Liver (tissue), 9 donors: ENCODE results near the gene CDH20. TPM values are rescaled to one million over a fixed set of nuclear protein-coding genes. Genes with fewer than 3 reads are reported as not detected.

Experiments used
- DNase-seq: peaks from one replicate; pipeline ENCODE4 v3.0.0-alpha.2; 2017; ENCODE audit warnings: low spot score
- H3K27ac ChIP-seq, 2 donors: one replicate each; pipeline ENCODE4 v1.7.0; 2013; ENCODE audit warnings: inconsistent platforms in 2 of 2, low read length in 2 of 2, control low read depth in 1 of 2, low read depth in 1 of 2, mild to moderate bottlenecking in 1 of 2
- H3K27me3 ChIP-seq, 4 donors: one replicate each; pipeline versions ENCODE4 v1.6.1 to v1.7.0; 2013; ENCODE audit warnings: low read length in 3 of 4, inconsistent platforms in 1 of 4, mild to moderate bottlenecking in 1 of 4, moderate library complexity in 1 of 4; ENCODE audit not compliant: control insufficient read depth in 4 of 4, insufficient read depth in 4 of 4
- H3K36me3 ChIP-seq, 4 donors: one replicate each; pipeline versions ENCODE4 v1.6.1 to v1.7.0; 2013; ENCODE audit warnings: low read length in 3 of 4, mild to moderate bottlenecking in 3 of 4, low read depth in 1 of 4, moderate library complexity in 1 of 4; ENCODE audit not compliant: control insufficient read depth in 4 of 4, insufficient read depth in 3 of 4
- H3K4me1 ChIP-seq, 4 donors: one replicate each; pipeline versions ENCODE4 v1.6.1 to v1.7.0; 2013; ENCODE audit warnings: low read length in 3 of 4, mild to moderate bottlenecking in 3 of 4, moderate library complexity in 1 of 4; ENCODE audit not compliant: control insufficient read depth in 4 of 4, insufficient read depth in 4 of 4
- H3K4me3 ChIP-seq, 3 donors: one replicate each; pipeline versions ENCODE4 v1.6.1 to v1.7.0; 2013; ENCODE audit warnings: low read length in 3 of 3, control low read depth in 1 of 3, low read depth in 1 of 3, mild to moderate bottlenecking in 1 of 3
- H3K9ac ChIP-seq, 2 donors: one replicate each; pipeline ENCODE4 v1.7.0; 2013; ENCODE audit warnings: low read length in 2 of 2, mild to moderate bottlenecking in 2 of 2, moderate library complexity in 2 of 2, control low read depth in 1 of 2, low read depth in 1 of 2
- H3K9me3 ChIP-seq, 4 donors: one replicate each; pipeline versions ENCODE4 v1.6.1 to v1.7.0; 2013; ENCODE audit warnings: low read length in 3 of 4; ENCODE audit not compliant: control insufficient read depth in 4 of 4
- EGR1 ChIP-seq, 2 donors: IDR thresholded peaks; 2 replicates each; pipeline ENCODE4 v1.6.1; 2016 to 2018; ENCODE audit warnings: antibody characterized with exemption in 2 of 2, low read depth in 2 of 2
- FOXA1 ChIP-seq: IDR thresholded peaks from 2 replicates; pipeline ENCODE4 v1.6.1; 2016; ENCODE audit warnings: antibody characterized with exemption
- FOXA2 ChIP-seq: IDR thresholded peaks from 2 replicates; pipeline ENCODE4 v1.6.1; 2016; ENCODE audit warnings: antibody characterized with exemption
- GABPA ChIP-seq, 2 donors: IDR thresholded peaks in 1 of 2; conservative IDR thresholded peaks in 1 of 2; 2 replicates each; pipeline ENCODE4 v1.6.1; 2016; ENCODE audit warnings: antibody characterized with exemption in 2 of 2, mild to moderate bottlenecking in 1 of 2, moderate library complexity in 1 of 2
- HNF4A ChIP-seq, 2 donors: conservative IDR thresholded peaks; 2 replicates each; pipeline ENCODE4 v1.6.1; 2016; ENCODE audit warnings: antibody characterized with exemption in 2 of 2, mild to moderate bottlenecking in 2 of 2
- HNF4G ChIP-seq: IDR thresholded peaks from 2 replicates; pipeline ENCODE4 v1.6.1; 2016; ENCODE audit warnings: antibody characterized with exemption
- JUND ChIP-seq, 2 donors: IDR thresholded peaks; 2 replicates each; pipeline ENCODE4 v1.6.1; 2016; ENCODE audit warnings: antibody characterized with exemption in 2 of 2
- NR2F2 ChIP-seq: IDR thresholded peaks from 2 replicates; pipeline ENCODE4 v1.6.1; 2016; ENCODE audit warnings: antibody characterized with exemption
- RAD21 ChIP-seq, 2 donors: IDR thresholded peaks; 2 replicates each; pipeline ENCODE4 v1.6.1; 2016; ENCODE audit warnings: antibody characterized with exemption in 2 of 2, mild to moderate bottlenecking in 2 of 2
- RXRA ChIP-seq, 2 donors: IDR thresholded peaks; 2 replicates each; pipeline ENCODE4 v1.6.1; 2017 to 2018; ENCODE audit warnings: antibody characterized with exemption in 2 of 2, mild to moderate bottlenecking in 1 of 2
- SP1 ChIP-seq: IDR thresholded peaks from 2 replicates; pipeline ENCODE4 v1.6.1; 2018; ENCODE audit warnings: antibody characterized with exemption, mild to moderate bottlenecking
- TAF1 ChIP-seq: conservative IDR thresholded peaks from 2 replicates; pipeline ENCODE4 v1.6.1; 2016; ENCODE audit warnings: antibody characterized with exemption, mild to moderate bottlenecking
- YY1 ChIP-seq: IDR thresholded peaks from 2 replicates; pipeline ENCODE4 v1.6.1; 2016; ENCODE audit warnings: antibody characterized with exemption, mild to moderate bottlenecking
- WGBS: extraction: QIAGEN DNeasy Blood & Tissue Kit; methylation state at CpG from one replicate; pipeline ENCODE4 v1.1.7; 2013; 5-methylcytosine and 5-hydroxymethylcytosine counted together
- polyA plus RNA-seq, 2 donors: library from polyadenylated mRNA; stranded (reverse) in 1 of 2; unstranded in 1 of 2; fragments of 200-250 nt in 1 of 2; fragments of >200 nt in 1 of 2; fragmentation: Nextera tagmentation in 1 of 2; extraction: Ambion mirVana in 1 of 2; gene quantifications; one replicate each; pipeline versions ENCODE4 v1.2.1 to v1.2.3, GENCODE V29; 2013 to 2015
- total RNA-seq, 2 donors: library from RNA; depleted of rRNA; stranded (reverse); fragments of >200 nt; gene quantifications; one replicate each; pipeline ENCODE4 v1.2.3, GENCODE V29; 2014
- TF ChIP-seq, protein P1 (sequence below): IDR thresholded peaks from 2 replicates; pipeline ENCODE4 v1.6.1; 2016; ENCODE audit warnings: antibody characterized with exemption
- TF ChIP-seq, protein P2 (sequence below): IDR thresholded peaks from 2 replicates; pipeline ENCODE4 v1.6.1; 2016; ENCODE audit warnings: antibody characterized with exemption, mild to moderate bottlenecking
- TF ChIP-seq, protein P3 (sequence below): IDR thresholded peaks from 2 replicates; pipeline ENCODE4 v1.6.1; 2016; ENCODE audit warnings: antibody characterized with exemption
- TF ChIP-seq, protein P4 (sequence below): IDR thresholded peaks from 2 replicates; pipeline ENCODE4 v1.6.1; 2016; ENCODE audit warnings: antibody characterized with exemption
- TF ChIP-seq, protein P5 (sequence below): fragments of 150-350 bp; IDR thresholded peaks from 2 replicates; pipeline ENCODE4 v1.5.1; 2017; ENCODE audit warnings: improper control_type of control experiment, low read depth, low read length; ENCODE audit not compliant: missing input control
- donor health status: healthy.
- donor health status: healthy.
- donor health status: healthy.
- donor health status: healthy.
- donor health status: healthy.

CDH20 gene
- total and polyA plus RNA-seq, 4 donors = 0.08 to 0.11 (median 0.09) TPM; not detected in 1

DNA sequence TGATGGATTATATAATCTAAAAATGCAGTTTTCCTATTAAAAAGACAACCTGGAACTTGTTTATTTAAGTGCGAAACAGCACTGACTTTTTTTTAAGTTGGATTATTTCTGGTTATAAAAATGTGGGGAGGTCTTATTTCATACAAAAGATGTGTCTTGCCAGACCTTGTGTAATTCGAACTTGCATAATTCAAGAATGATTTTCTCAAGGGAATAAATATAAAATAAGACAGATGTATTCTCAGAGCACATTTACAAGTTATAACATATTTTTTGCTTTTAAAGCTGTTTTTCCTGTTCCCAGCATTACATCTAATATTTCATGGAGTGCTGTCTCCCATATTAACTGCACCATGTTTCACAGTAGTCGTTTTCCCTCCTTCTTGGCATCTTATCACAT is 263.1 kb downstream of the CDH20 start:
- Histone ChIP-seq H3K4me1 (no peaks in the 10 kb centered on the region), H3K9ac (no peak overlapping the region), H3K27me3 (no peaks in the 10 kb centered on the region), H3K36me3 (no peaks in the 10 kb centered on the region), H3K4me3 (no peak overlapping the region), H3K27ac (no peak overlapping the region), H3K9me3 (no peaks in the 10 kb centered on the region)
- no peak for DNase-seq
- no peak for TF ChIP-seq SP1
- TF ChIP-seq RAD21 (IDR thresholded peaks at IDR 0.05) = no peak
- TF ChIP-seq YY1 = no peak
- TF ChIP-seq, protein P1, sequence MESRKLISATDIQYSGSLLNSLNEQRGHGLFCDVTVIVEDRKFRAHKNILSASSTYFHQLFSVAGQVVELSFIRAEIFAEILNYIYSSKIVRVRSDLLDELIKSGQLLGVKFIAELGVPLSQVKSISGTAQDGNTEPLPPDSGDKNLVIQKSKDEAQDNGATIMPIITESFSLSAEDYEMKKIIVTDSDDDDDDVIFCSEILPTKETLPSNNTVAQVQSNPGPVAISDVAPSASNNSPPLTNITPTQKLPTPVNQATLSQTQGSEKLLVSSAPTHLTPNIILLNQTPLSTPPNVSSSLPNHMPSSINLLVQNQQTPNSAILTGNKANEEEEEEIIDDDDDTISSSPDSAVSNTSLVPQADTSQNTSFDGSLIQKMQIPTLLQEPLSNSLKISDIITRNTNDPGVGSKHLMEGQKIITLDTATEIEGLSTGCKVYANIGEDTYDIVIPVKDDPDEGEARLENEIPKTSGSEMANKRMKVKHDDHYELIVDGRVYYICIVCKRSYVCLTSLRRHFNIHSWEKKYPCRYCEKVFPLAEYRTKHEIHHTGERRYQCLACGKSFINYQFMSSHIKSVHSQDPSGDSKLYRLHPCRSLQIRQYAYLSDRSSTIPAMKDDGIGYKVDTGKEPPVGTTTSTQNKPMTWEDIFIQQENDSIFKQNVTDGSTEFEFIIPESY = no peak
- no peak for TF ChIP-seq HNF4A (conservative IDR thresholded peaks at IDR 0.05)
- no peak for TF ChIP-seq HNF4G
- TF ChIP-seq, protein P2, sequence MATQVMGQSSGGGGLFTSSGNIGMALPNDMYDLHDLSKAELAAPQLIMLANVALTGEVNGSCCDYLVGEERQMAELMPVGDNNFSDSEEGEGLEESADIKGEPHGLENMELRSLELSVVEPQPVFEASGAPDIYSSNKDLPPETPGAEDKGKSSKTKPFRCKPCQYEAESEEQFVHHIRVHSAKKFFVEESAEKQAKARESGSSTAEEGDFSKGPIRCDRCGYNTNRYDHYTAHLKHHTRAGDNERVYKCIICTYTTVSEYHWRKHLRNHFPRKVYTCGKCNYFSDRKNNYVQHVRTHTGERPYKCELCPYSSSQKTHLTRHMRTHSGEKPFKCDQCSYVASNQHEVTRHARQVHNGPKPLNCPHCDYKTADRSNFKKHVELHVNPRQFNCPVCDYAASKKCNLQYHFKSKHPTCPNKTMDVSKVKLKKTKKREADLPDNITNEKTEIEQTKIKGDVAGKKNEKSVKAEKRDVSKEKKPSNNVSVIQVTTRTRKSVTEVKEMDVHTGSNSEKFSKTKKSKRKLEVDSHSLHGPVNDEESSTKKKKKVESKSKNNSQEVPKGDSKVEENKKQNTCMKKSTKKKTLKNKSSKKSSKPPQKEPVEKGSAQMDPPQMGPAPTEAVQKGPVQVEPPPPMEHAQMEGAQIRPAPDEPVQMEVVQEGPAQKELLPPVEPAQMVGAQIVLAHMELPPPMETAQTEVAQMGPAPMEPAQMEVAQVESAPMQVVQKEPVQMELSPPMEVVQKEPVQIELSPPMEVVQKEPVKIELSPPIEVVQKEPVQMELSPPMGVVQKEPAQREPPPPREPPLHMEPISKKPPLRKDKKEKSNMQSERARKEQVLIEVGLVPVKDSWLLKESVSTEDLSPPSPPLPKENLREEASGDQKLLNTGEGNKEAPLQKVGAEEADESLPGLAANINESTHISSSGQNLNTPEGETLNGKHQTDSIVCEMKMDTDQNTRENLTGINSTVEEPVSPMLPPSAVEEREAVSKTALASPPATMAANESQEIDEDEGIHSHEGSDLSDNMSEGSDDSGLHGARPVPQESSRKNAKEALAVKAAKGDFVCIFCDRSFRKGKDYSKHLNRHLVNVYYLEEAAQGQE = no peak
- no peak for TF ChIP-seq FOXA2
- no peak for TF ChIP-seq EGR1 (IDR thresholded peaks at IDR 0.05; ENCODE audit: low read depth in 2 of 2)
- TF ChIP-seq RXRA (IDR thresholded peaks at IDR 0.05) = no peak
- TF ChIP-seq FOXA1 = no peak
- TF ChIP-seq, protein P3, sequence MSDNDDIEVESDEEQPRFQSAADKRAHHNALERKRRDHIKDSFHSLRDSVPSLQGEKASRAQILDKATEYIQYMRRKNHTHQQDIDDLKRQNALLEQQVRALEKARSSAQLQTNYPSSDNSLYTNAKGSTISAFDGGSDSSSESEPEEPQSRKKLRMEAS = no peak
- no peak for TF ChIP-seq NR2F2
- TF ChIP-seq TAF1 = no peak
- TF ChIP-seq, protein P4, sequence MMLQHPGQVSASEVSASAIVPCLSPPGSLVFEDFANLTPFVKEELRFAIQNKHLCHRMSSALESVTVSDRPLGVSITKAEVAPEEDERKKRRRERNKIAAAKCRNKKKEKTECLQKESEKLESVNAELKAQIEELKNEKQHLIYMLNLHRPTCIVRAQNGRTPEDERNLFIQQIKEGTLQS = no peak
- no peak for TF ChIP-seq GABPA (IDR thresholded peaks at IDR 0.05 in 1 of 2, conservative IDR thresholded peaks at IDR 0.05 in 1 of 2)
- TF ChIP-seq, protein P5, sequence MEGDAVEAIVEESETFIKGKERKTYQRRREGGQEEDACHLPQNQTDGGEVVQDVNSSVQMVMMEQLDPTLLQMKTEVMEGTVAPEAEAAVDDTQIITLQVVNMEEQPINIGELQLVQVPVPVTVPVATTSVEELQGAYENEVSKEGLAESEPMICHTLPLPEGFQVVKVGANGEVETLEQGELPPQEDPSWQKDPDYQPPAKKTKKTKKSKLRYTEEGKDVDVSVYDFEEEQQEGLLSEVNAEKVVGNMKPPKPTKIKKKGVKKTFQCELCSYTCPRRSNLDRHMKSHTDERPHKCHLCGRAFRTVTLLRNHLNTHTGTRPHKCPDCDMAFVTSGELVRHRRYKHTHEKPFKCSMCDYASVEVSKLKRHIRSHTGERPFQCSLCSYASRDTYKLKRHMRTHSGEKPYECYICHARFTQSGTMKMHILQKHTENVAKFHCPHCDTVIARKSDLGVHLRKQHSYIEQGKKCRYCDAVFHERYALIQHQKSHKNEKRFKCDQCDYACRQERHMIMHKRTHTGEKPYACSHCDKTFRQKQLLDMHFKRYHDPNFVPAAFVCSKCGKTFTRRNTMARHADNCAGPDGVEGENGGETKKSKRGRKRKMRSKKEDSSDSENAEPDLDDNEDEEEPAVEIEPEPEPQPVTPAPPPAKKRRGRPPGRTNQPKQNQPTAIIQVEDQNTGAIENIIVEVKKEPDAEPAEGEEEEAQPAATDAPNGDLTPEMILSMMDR = no peak
- TF ChIP-seq JUND (IDR thresholded peaks at IDR 0.05) = no peak
- 76% methylated on average over 3 of the region's 3 CpGs for WGBS
